Measurements from ENCODE around the gene STXBP4. TPM values are rescaled to one million over a fixed set of nuclear protein-coding genes. Genes with fewer than 3 reads are reported as not detected.

STXBP4 gene
- total RNA-seq, 1 donor from 2014 or later, result 5.1 TPM

DNA sequence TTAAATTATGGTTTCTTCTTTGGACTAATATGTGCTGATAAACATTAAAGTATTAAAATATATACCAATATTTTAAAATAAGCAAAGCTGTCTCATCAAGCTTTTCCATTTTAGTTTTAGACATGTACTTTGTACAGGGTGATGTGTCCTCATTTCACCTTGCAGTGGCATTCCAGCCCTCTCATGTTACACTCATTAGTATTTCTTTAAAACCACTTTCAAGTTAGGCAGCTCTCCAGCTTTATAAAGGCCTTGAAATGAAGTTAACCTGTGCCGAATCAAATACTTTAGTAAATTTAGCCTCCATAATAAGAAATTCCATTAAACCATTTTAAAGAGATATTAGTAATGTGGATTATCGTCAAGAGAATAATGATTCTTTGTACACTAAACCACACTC is 188.6 kb downstream of the STXBP4 start:
- Mint-ChIP-seq H3K4me1 (ENCODE audit: low read depth) (peaks cover 5% of the 10 kb centered on the region), H3K9me3 (no peaks in the 10 kb centered on the region), H3K4me3 (no peak overlapping the region), H3K27me3 (ENCODE audit: insufficient read depth) (peaks cover 3% of the 10 kb centered on the region), H3K36me3 (ENCODE audit: low read depth) (no peaks in the 10 kb centered on the region), H3K27ac (no peak overlapping the region)
- no peak for DNase-seq (ENCODE audit: low spot score)
- intact Hi-C loops (cut with micrococcal nuclease), result no loop called here

GRCh38 chr17:55158439-55158838 is 189.9 kb downstream of the STXBP4 start:
- Mint-ChIP-seq H3K9me3 (no peaks in the 10 kb centered on the region), H3K27ac (no peak overlapping the region), H3K27me3 (ENCODE audit: insufficient read depth) (peaks cover 3% of the 10 kb centered on the region), H3K4me1 (ENCODE audit: low read depth) (peaks cover 5% of the 10 kb centered on the region), H3K4me3 (no peak overlapping the region), H3K36me3 (ENCODE audit: low read depth) (no peaks in the 10 kb centered on the region)
- intact Hi-C loops (cut with micrococcal nuclease), result no loop called here
- no peak for DNase-seq (ENCODE audit: low spot score)

DNA sequence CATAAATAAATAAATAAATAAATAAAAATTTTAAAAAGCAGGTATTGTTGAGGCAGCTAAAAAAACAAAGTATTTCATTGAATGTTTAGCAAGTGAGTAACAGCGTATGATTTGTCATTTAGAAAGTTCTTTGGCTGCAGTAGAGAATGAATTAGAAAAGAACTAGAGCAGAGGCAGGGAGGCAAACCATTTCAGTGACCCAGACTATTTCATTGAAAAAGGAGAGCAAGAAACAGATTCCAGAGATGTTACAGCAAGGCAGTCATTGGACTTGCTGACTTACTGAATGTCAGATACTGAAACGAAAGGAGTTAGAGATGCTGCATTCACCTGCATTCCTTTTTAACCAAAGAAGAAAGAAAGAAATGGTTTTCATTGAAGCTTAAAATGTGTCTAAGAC is 190.7 kb downstream of the STXBP4 start:
- Mint-ChIP-seq H3K36me3 (ENCODE audit: low read depth) (no peaks in the 10 kb centered on the region), H3K4me1 (ENCODE audit: low read depth) (peaks cover 5% of the 10 kb centered on the region), H3K4me3 (no peak overlapping the region), H3K27me3 (ENCODE audit: insufficient read depth) (peaks cover 3% of the 10 kb centered on the region), H3K27ac (no peak overlapping the region), H3K9me3 (no peaks in the 10 kb centered on the region)
- DNase-seq (ENCODE audit: low spot score), result no peak
- intact Hi-C loops (cut with micrococcal nuclease), result no loop called here

DNA sequence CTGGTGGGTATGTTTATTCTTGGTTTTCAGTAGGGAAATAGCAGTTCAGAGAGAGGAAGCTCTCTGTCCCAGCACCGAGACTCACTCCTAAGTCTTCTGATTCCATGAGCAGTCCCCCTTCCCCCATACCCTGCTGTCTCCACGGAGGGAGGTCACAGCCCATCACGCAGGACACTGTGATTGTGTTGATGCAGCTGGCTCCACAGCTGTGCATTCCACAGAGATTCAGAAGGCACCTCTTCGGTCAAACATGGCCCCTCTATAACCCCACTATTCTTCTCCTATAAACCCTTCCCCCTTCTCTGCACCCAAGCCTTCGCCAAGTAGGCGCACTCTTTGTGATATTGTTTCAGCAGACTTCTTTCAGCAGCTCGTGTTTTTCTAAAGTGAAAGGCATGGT is 191.9 kb downstream of the STXBP4 start:
- DNase-seq (ENCODE audit: low spot score), result no peak
- Mint-ChIP-seq H3K9me3 (no peaks in the 10 kb centered on the region), H3K27ac (no peak overlapping the region), H3K36me3 (ENCODE audit: low read depth) (no peaks in the 10 kb centered on the region), H3K27me3 (ENCODE audit: insufficient read depth) (peaks cover 3% of the 10 kb centered on the region), H3K4me3 (no peak overlapping the region), H3K4me1 (ENCODE audit: low read depth) (peaks cover 5% of the 10 kb centered on the region)
- intact Hi-C loops (cut with micrococcal nuclease), result no loop called here

DNA sequence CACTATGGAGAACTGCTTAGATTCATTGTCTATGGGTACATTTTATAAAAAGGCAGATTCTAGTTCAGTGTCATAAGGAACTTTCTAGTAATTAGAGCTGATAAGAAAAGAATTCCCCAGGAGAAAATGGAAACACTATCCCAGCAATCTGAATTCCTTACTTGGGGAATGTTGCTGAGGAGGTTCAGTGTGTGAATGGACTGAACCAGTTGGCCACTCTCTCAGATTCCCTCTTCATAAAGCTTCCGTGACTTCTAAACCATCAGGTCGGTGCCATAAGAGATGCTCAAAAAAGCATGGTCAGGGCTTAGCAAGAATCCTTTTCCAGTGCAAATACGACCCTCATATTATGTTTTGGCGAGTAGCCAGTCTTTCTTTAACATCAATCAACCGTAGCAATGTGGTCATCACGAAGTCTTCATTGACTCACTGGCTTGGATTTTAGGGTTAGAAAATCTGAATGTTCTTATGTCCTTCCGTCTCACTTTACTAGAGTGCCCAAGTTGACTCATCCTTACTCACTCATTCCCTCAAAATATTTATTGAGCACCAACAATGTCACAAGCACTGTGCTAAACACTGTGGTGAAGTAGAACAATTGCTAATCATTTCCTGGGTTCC is 193.5 kb downstream of the STXBP4 start:
- Mint-ChIP-seq H3K4me1 (ENCODE audit: low read depth) (peaks cover 5% of the 10 kb centered on the region), H3K4me3 (no peak overlapping the region), H3K9me3 (no peaks in the 10 kb centered on the region), H3K27ac (no peak overlapping the region), H3K27me3 (ENCODE audit: insufficient read depth) (no peaks in the 10 kb centered on the region), H3K36me3 (ENCODE audit: low read depth) (no peaks in the 10 kb centered on the region)
- DNase-seq (ENCODE audit: low spot score), result no peak
- intact Hi-C loops (cut with micrococcal nuclease), result no loop called here

- peaks cover 5% of the 10 kb centered on the region for H3K4me1 Mint-ChIP-seq (ENCODE audit: low read depth)
- intact Hi-C loops (cut with micrococcal nuclease), result no loop called here
- H3K4me3 Mint-ChIP-seq, result no peak overlapping the region
- no peaks in the 10 kb centered on the region for H3K27me3 Mint-ChIP-seq (ENCODE audit: insufficient read depth)
- H3K36me3 Mint-ChIP-seq (ENCODE audit: low read depth), result no peaks in the 10 kb centered on the region
- H3K9me3 Mint-ChIP-seq, result no peaks in the 10 kb centered on the region
- no peak overlapping the region for H3K27ac Mint-ChIP-seq
- no peak for DNase-seq (ENCODE audit: low spot score)
Measured at GRCh38 chr17:55162556-55162946, 194.0 kb downstream of the STXBP4 start.

DNA sequence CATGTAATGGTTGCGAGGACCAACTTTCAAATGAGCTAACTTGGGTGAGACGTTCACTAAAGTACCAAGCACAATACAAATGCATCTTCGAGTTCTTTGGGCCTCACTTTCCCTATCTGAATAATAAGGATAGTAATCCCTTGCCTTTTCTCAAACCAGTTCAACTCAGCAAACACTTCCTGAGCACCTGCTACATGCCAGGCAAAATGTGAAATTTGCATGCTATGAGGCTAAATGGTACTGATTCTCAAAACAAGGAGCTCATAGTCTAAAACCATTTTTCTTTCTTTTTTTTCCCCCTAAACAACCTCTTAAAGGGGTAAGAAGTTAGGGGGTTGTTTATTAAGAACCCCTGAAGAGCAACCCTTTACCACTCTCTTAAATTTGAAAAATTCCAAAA is 194.8 kb downstream of the STXBP4 start:
- H3K27ac Mint-ChIP-seq, result no peak overlapping the region
- H3K4me3 Mint-ChIP-seq, result no peak overlapping the region
- intact Hi-C loops (cut with micrococcal nuclease), result no loop called here
- no peaks in the 10 kb centered on the region for H3K36me3 Mint-ChIP-seq (ENCODE audit: low read depth)
- DNase-seq (ENCODE audit: low spot score), result no peak
- H3K4me1 Mint-ChIP-seq (ENCODE audit: low read depth), result peaks cover 1% of the 10 kb centered on the region
- no peaks in the 10 kb centered on the region for H3K27me3 Mint-ChIP-seq (ENCODE audit: insufficient read depth)
- H3K9me3 Mint-ChIP-seq, result no peaks in the 10 kb centered on the region

- H3K27ac Mint-ChIP-seq, result no peak overlapping the region
- H3K4me3 Mint-ChIP-seq, result no peak overlapping the region
- H3K9me3 Mint-ChIP-seq, result no peaks in the 10 kb centered on the region
- no peaks in the 10 kb centered on the region for H3K27me3 Mint-ChIP-seq (ENCODE audit: insufficient read depth)
- H3K36me3 Mint-ChIP-seq (ENCODE audit: low read depth), result no peaks in the 10 kb centered on the region
- intact Hi-C loops (cut with micrococcal nuclease), result no loop called here
- no peaks in the 10 kb centered on the region for H3K4me1 Mint-ChIP-seq (ENCODE audit: low read depth)
- no peak for DNase-seq (ENCODE audit: low spot score)
Measured at GRCh38 chr17:55166506-55166905, 197.9 kb downstream of the STXBP4 start.

GRCh38 chr17:55167024-55167725 is 198.6 kb downstream of the STXBP4 start:
- H3K9me3 Mint-ChIP-seq, result no peaks in the 10 kb centered on the region
- no peaks in the 10 kb centered on the region for H3K4me1 Mint-ChIP-seq (ENCODE audit: low read depth)
- intact Hi-C loops (cut with micrococcal nuclease), result no loop called here
- H3K27me3 Mint-ChIP-seq (ENCODE audit: insufficient read depth), result no peaks in the 10 kb centered on the region
- no peaks in the 10 kb centered on the region for H3K36me3 Mint-ChIP-seq (ENCODE audit: low read depth)
- H3K27ac Mint-ChIP-seq, result no peak overlapping the region
- no peak for DNase-seq (ENCODE audit: low spot score)
- no peak overlapping the region for H3K4me3 Mint-ChIP-seq

GRCh38 chr17:55168958-55169687 is 200.6 kb downstream of the STXBP4 start:
- intact Hi-C loops (cut with micrococcal nuclease), result no loop called here
- Mint-ChIP-seq H3K36me3 (ENCODE audit: low read depth) (no peaks in the 10 kb centered on the region), H3K27ac (no peak overlapping the region), H3K4me3 (no peak overlapping the region), H3K9me3 (no peaks in the 10 kb centered on the region), H3K4me1 (ENCODE audit: low read depth) (no peaks in the 10 kb centered on the region), H3K27me3 (ENCODE audit: insufficient read depth) (no peaks in the 10 kb centered on the region)
- DNase-seq (ENCODE audit: low spot score), result no peak

- H3K4me1 Mint-ChIP-seq (ENCODE audit: low read depth), result no peaks in the 10 kb centered on the region
- H3K27me3 Mint-ChIP-seq (ENCODE audit: insufficient read depth), result no peaks in the 10 kb centered on the region
- no peak overlapping the region for H3K4me3 Mint-ChIP-seq
- H3K27ac Mint-ChIP-seq, result no peak overlapping the region
- H3K36me3 Mint-ChIP-seq (ENCODE audit: low read depth), result no peaks in the 10 kb centered on the region
- no peaks in the 10 kb centered on the region for H3K9me3 Mint-ChIP-seq
- no peak for DNase-seq (ENCODE audit: low spot score)
- intact Hi-C loops (cut with micrococcal nuclease), result no loop called here
Measured at GRCh38 chr17:55171634-55172328, 203.2 kb downstream of the STXBP4 start.

GRCh38 chr17:55172612-55173011 is 204.0 kb downstream of the STXBP4 start:
- Mint-ChIP-seq H3K4me3 (no peak overlapping the region), H3K27me3 (ENCODE audit: insufficient read depth) (no peaks in the 10 kb centered on the region), H3K9me3 (no peaks in the 10 kb centered on the region), H3K36me3 (ENCODE audit: low read depth) (no peaks in the 10 kb centered on the region), H3K27ac (no peak overlapping the region), H3K4me1 (ENCODE audit: low read depth) (no peaks in the 10 kb centered on the region)
- no peak for DNase-seq (ENCODE audit: low spot score)
- intact Hi-C loops (cut with micrococcal nuclease), result no loop called here

GRCh38 chr17:55174133-55174532 is 205.6 kb downstream of the STXBP4 start:
- intact Hi-C loops (cut with micrococcal nuclease), result no loop called here
- Mint-ChIP-seq H3K36me3 (ENCODE audit: low read depth) (no peaks in the 10 kb centered on the region), H3K4me1 (ENCODE audit: low read depth) (no peaks in the 10 kb centered on the region), H3K27ac (no peak overlapping the region), H3K4me3 (no peak overlapping the region), H3K27me3 (ENCODE audit: insufficient read depth) (no peaks in the 10 kb centered on the region), H3K9me3 (no peaks in the 10 kb centered on the region)
- DNase-seq (ENCODE audit: low spot score), result no peak
